Nucleus accumbens (tissue), 56 donors: Measurements from ENCODE around the gene NKX6-1.

Experiments used
- DNase-seq, 56 donors: peaks; one replicate each; lab custom pipeline; 2025; lab: John Stamatoyannopoulos, UW

Gene NKX6-1

DNA sequence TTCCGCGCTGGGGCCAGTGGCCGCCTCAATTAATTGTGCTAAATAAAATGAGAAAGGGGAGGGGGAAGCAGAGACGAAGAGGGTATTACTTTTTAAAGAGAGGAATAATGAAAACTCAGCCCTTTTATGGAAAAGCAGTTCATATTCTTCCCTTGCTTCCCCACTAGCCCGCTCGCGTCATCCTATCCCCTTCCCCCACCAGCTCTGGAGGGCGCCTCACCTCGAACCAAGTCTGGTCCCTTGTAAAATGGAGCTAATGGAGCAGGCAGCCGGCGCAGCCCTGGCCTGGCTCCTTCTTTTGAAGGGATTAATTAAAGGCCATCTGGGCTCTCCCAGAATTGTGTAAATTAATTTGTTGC is 511 bp upstream of the NKX6-1 start:
- no peak for DNase-seq

DNA sequence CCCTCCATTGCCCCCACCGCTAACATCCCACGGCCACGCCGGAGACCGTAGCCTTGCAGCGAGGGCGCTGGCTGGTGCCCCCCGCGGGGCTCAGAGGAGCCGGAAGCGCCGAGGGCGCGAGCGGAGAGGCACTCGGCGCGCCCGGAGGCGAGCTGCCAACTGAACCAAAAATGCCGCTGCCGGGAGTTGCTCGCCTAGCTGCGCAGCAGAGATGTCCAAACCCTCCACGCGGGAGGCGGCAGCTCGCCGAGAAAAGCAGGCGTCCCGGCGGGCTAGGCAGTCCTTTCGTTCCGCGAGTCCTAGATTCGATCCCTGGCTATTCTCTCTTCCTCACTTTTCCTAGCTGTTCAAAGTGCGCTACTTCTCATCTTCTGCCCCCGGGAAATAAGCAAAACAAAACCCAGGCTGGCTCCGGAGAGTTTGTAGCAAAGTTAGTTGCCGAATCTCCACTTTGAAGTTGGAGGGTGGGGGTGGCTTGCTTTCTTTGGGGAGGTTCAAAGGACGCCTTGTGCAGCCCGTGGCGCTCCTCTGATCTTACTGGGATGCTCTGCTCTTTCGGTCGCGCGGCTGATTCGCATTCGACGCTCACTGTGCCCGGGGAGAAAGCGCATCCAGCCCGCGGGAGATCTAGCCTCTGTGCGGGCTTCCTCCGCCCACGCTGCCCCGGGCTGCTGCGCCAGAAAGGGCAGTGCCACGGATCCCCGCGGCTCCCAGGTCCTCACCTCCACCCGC is 723 bp downstream of the NKX6-1 start:
- no peak for DNase-seq

DNA sequence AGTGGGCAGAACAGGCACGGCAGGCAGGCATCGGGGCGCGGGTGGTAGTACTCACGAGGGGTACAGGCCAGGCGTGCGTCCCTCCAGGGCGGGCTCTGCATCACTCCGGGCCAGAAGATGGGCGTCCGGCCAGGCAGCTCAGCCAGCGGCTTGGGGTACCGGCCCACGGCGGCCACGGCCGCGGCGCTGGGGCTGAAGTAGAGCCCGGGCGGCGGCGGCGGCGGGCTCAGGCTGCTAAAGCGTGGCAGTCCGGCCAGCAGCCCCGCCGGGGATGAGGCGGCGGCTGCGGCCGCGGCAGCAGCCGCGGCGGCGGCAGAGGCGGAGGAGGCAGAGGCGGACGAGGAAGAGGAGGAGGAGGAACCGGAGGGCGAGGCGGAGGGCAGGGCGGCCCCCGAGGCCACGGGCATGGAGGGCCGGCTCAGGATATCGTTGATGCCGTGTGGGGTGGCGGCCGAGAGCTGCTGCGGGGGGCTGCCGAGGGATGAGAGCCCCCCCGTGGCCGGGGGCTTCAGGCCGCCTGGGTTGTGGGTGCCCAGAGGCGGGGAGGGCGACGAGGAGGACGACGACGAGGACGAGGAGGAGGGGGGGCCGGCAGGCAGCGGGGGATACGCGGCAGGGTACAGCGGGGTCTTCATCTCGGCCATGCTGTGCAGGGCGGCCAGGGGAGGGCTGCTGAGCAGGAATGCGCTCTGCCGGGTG is 1.4 kb downstream of the NKX6-1 start:
- no peak for DNase-seq

DNA sequence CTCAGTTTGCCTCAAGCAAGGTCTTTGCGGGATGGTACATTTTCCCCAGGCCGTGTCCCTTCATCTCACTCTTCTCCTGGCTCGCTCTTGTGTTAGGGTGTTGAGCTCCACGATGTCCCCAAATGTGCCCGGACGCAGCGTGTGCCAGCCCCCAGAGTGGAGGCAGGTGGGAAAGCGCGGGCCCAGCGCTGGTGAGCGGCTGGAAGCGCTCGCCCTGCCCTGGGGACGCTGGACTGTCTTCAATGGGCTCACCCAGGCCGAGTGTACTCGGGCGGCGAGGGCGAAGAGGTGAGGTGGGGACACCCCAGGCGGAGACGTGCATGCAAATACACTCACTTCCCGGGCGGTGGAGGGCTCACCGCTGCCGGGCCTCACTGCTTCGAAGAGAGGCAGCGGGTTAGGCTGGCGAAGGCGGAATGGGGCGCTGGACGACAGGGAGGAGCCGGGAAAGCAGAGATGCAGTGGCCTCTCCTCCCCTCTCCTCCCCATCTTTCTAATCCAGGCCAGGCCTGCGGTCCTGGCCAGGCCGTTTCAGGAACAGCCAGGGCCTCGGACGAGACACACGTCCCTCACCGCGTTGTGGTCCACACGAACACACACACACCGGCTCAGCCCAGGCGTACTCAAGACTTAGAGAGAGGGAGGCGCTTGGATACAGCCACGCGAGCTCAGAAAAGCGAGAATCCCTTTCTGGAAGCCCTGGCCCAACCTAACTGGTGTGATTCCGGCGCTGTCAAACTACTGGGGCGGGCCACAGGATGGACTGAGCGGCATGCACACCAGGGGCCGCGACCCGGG is 2.2 kb downstream of the NKX6-1 start:
- no peak for DNase-seq

DNA sequence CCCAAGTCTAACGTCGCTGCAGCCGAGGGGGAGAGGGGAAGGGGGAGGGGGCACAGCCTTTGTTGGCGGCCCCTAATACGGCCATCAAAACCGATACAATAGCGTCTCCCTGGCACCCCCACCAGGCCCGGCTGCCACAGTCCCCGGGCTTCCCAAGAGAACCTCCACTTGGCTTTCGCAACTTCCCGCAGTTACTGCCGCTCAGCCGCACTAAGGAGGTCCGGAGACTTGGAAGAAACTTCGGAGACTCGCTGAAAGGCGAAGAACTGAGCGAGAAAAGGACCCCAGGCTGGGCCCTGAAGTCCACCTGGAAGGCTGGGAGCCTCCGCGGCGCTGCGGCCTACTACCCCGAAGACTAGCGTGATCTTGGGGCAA is 2.8 kb downstream of the NKX6-1 start:
- DNase-seq = no peak

DNA sequence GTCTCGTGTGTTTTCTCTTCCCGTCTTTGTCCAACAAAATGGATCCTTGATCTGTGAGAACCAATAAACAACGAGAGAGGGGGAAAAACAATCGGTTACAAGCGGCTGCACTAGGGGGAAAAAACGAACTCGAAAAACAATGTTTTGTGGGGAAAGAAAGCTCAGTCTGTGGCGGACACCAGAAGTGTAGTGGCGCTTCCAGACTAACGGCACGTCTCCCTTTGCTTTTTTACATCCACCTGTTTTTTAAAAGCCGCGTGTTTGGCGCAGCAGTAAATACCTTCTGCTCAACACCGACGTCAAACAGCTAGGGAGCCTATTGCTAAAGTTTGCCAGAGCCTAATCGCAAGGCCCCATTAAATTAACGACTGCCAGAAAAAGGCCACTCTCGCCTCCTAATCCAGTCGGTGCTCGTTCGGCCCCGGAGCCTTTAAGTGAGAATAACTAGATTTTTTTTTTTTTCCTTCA is 3.3 kb downstream of the NKX6-1 start:
- no peak for DNase-seq

DNA sequence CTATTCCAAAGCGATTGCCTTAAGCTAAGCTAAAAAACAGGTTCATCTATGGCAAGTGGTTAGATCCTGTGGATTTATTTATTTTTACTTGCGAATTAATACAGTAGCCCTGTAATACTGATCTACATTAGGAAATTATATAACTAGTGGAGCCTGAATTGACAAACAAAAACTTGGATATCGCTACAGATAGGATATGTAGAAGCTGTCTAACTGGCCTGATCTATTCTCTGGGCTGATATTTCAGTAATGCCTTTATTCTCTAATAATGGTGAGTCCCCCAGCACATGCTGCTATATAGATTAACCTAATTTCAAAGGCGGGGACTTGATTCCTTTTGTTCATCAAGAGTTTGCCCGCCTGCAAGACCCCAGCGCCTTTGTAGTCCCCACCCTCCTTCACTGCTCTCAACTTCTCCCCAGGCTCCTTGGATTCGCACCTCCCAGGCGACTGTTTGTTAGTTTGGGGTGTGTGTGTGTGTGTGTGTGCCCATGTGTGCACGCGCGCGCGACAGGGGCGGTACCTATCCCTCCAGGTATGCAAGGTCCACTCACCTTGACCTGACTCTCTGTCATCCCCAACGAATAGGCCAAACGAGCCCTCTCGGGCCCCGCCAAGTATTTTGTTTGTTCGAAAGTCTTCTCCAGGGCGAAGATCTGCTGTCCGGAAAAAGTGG is 3.8 kb downstream of the NKX6-1 start:
- DNase-seq = no peak

DNA sequence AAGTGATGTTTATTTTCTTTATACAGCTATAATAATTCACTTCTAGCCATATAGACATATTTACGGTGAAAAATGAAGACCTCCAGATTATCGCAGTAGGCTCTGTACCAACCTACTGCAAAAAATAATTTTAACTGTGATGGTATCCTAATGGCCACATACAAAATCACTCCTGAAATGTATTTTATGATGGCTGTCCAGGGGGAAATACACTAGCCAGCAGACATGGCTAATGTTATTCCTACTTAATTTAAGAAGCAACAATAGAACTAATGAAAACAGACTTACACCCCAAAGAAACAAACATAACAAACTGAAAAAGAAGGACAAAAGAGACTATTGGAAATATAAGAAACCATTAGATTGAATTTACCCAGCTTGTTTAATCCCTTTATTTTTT is 4.6 kb downstream of the NKX6-1 start:
- no peak for DNase-seq

DNA sequence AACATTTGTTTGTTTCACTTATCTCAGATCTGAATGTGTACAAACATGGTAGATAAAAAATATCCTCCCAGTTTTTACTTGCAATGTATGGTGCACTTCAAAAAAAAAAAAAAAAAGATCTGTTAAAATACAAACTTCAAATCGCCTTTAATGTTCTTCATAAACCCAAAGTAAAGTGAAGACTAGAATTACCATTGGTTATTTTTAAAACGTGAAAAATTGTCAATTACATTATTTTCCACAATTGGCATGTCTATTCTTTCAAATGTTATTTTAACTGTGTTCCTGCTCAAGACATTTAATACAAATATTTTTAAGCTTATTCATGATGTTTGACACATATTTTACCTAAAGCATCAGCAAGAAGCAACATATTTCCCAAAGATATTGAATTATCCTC is 5.0 kb downstream of the NKX6-1 start:
- no peak for DNase-seq

DNA sequence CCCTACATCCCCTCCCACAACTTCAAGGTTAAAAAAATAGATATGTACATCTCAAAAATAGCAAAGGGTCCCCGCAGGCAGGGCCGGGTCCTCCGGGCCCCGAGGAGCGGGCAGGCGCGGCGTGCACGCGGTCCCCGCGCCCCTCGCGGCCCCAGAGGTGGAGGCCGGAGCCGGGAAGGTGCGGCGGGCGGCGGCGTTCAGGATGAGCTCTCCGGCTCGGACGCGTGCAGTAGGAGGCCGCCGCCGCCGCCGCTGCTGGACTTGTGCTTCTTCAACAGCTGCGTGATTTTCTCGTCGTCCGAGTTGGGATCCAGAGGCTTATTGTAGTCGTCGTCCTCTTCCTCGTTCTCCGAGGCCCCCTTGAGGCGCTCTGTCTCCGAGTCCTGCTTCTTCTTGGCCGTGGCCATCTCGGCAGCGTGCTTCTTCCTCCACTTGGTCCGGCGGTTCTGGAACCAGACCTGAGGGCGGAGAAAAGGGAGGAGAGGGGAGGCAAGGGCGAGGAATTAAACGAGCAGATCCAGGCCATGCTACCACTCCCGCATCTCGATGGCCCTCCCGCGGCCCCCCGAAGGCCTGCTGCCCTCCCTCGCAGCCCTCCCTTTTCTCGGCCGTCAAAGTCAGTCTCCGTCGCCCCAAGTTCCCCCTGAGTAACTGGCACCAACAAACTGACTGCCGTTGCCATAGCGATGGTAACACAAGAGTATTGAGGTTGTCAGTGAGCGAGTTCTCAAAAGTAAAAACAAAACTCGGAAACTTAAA is 5.8 kb downstream of the NKX6-1 start:
- peak in 1 of 56 donors; percentile 10 for DNase-seq

DNA sequence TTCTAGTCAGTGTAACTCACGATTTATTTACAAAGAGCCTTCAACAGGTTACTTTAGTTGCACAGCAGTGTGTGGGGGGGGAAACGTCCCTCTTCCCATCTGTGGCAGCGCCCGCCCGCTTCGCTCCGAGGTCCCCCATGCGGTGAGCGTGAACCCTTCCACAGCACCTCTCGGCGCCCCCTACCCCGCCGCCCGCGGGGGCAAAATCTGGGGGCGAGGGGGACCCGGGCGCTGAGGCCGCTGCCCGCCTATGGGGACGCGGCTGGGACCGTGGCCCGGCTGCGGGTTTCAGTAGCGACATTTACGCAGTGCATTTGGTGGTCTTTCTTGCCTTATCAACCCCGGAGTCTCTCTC is 6.4 kb downstream of the NKX6-1 start:
- DNase-seq = no peak

DNA sequence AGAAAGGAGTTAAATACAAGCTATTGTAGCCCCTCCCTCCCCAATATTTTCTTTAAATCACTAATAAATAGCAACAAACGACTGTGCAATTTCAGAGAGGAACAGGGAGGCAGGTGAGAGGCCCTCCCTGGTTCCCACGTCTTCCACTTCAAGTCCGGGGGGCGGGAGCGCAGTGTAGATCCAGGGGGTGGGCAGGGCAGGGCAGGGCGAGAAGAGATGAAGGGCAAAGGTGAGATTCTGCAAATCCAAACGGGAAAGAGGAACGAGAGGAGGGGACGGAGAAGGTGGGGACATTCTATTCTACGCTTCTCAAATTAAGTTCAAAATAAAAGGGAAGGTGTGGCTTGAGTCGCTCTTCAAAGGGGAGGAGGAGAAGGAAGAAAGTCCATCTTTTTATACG is 6.8 kb downstream of the NKX6-1 start:
- DNase-seq = no peak

DNA sequence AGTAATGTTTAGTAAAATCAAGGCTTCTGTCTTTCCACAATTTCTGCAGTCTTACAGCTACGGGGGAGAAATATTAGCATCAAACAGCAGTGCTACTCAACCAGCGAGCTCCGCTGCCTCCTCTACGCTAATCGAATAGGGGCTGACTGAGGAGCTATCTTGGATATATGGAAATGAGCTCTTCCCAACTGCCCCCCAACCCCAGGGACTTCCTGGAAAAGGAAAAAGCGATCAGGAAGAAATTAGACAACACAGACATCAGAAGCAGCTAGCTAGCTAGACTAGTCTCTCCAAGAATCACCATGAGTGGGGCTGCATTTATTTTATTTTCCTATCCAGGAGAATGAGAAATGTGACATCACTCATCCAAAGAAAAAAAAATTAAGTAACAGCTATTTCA is 7.6 kb downstream of the NKX6-1 start:
- no peak for DNase-seq

DNA sequence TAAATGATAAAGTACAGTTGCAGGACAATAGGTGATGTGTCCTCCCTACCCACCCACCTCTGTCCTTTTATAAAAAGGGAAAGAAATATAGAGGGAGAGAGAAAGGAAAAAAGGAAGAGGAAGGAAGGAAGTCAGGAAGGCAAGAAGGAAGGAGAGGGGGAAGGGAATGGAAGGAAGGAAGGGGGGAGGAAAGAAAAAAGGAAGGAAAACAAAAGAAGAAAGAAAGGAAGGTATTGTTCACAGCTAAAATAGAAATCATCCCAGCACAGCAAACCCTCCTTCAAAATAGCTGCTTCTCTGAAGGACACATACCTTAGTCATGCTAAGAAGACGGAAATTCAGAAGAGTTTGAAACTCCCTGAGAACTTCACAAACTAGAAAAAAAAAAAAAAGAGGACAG is 8.4 kb downstream of the NKX6-1 start:
- DNase-seq = no peak

DNA sequence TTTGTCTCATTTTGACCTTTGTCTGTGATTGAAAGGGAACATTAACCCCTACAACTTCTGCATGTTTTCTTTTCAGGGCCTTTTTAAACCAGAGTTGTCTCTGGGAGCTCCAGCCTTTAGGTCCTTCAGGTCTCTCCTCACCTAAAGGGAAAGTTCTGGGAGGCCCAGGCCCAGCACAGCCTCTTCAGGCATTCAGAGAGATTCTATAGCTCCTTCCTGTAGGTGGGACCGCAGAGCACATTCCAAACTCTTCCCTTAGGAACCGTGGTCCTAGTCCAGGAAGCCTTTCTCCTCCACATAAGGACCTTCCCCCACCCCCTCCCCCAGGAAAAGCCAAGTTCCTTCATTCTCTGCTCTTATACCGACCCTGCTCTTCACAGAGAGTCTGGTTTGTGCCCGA is 14.9 kb downstream of the NKX6-1 start:
- no peak for DNase-seq

DNA sequence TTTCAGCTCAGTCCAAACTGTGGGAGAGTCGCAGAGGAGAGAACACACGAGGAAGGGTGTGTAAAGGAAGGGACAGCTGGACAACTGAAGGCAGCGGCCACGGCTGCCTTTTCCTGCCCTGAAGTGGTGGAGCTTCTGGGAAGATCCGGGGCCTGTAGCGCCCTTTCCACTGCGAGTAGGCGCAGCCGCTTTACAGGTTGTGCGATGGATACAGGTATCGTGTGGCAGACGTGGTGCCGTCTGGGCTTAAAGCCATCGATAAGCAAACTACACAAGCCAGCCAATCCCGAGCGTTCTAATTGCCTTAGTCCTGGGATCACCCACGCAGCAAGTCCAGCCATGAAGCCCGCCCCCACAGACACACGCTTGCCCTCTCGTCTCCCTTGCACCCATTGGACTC is 15.4 kb downstream of the NKX6-1 start:
- DNase-seq = no peak

DNA sequence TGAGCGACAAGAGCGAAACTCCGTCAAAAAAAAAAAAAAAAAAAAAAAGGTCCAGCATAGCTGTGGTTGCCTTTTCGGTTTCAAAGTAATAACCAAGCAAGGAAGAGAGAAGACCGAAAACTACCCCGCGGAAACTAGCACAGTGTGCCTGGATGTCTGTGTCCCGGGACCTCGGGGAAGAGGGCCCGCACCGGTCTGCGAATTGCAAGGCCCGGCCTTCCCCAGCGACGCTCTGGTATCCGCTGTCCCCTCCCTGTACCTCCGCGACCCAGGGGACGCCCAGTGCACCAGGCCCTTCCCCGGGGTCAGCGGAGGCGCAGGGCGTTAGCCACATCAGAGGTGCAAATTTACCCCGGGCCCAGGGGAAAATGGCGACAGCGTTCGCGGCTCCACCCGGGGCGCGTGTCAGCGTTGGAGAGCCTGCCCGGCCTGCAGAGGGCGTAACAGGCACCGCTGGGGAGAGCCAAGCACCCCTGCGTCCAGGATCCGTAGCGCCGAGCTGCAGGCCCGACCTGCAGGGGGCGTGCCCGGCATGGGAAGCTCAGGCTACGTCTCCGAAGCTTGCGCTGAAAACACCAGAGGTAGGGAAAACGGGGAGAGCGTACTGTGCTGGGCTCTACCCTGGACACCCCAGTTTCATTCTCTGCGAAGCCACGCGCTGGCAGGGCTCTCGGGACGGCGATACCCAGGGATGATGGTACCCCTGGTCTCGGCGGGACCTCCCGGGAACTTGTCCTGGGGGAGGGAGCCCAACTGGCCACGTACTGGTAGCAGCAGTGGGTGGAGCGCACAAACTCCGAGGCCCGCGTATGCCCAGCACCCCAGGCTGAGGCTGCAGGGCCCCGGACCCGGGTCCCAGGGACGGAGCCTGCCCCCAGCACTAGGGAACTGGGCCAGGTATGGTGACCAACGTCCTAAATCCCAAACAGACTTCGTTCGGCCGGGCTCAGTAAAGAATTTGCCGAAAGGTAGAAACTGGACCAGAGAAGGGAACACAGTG is 16.2 kb downstream of the NKX6-1 start:
- DNase-seq = no peak

DNA sequence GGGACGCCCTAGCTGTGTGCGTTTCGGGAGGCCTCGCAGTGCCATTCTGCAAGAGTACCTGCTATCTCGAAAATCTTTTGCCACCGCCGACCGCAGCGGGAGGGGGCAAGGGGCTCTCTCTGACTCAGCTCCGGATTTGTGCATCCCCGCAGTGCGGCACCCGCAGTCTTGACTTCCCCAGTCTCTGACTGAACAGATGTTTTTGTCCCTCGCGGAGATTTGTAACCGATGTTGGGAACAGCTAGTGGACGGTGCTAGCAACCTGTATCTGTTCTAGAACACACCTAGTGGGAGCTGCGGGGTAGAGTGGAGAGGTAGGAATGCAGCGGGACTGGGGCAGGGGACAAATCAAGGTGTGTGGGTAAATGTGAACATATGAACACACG is 17.2 kb downstream of the NKX6-1 start:
- DNase-seq = no peak
